NCI-H524 treated with DMSO at 0.1 percent for 48 hours (cell line): ENCODE results near the gene SF3A1.
"Not testable (repeated sequence)": the region's sequence is repeated elsewhere in the genome, so short reads cannot be mapped to it uniquely, and the experiment has no call there.

Source experiments
- DNase-seq: peaks from one replicate; lab custom pipeline; 2025; lab: John Stamatoyannopoulos, UW

Gene SF3A1, protein sequence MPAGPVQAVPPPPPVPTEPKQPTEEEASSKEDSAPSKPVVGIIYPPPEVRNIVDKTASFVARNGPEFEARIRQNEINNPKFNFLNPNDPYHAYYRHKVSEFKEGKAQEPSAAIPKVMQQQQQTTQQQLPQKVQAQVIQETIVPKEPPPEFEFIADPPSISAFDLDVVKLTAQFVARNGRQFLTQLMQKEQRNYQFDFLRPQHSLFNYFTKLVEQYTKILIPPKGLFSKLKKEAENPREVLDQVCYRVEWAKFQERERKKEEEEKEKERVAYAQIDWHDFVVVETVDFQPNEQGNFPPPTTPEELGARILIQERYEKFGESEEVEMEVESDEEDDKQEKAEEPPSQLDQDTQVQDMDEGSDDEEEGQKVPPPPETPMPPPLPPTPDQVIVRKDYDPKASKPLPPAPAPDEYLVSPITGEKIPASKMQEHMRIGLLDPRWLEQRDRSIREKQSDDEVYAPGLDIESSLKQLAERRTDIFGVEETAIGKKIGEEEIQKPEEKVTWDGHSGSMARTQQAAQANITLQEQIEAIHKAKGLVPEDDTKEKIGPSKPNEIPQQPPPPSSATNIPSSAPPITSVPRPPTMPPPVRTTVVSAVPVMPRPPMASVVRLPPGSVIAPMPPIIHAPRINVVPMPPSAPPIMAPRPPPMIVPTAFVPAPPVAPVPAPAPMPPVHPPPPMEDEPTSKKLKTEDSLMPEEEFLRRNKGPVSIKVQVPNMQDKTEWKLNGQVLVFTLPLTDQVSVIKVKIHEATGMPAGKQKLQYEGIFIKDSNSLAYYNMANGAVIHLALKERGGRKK

DNA sequence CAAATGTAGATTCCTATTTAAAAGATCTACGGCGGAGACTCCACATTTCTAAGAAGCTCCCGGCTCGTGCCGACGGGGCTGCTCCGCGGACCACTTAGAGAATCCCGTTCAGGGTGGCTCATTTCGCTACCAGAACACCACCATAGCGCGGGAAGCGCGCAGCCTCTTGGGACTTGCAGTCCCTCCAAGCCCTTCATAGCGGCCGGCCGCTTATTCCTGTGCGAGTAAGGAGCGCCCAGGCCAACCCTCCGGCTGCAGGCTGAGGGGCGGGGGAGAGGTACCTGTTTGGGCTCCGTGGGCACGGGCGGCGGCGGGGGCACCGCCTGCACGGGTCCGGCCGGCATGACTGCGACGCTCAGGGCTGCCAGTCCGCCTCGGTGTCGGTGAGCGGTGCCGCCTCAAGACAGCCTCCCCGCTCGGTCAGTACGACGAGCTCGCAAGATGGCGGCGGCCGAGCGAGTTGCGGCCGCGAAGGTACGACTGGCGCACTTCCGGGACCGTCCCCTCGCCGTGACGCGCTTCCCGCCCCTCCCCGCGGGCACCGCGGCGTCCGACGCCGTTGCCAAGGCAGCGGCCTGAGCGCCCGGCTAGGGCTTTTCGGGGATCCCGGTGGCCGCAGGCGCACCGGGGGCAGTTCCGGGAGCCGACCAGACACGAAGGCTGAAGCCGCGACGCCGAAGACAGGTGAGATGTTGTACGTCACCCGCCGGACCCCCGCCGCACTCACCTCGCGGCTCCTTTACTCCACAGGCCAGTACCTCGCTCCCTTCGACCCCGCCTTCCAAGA, at the start of gene SF3A1, which contains the start of gene CCDC157:
Gene SF3A1 (minus strand): TSS at position 446 of the 787 bp plus-strand sequence. CDS start 102 bp downstream, at position 344.
Gene CCDC157 (plus strand): TSS at position 559 of the 787 bp plus-strand sequence. CDS start 8,994 bp downstream, outside the sequence.
- DNase-seq, result peak; percentile 68

DNA sequence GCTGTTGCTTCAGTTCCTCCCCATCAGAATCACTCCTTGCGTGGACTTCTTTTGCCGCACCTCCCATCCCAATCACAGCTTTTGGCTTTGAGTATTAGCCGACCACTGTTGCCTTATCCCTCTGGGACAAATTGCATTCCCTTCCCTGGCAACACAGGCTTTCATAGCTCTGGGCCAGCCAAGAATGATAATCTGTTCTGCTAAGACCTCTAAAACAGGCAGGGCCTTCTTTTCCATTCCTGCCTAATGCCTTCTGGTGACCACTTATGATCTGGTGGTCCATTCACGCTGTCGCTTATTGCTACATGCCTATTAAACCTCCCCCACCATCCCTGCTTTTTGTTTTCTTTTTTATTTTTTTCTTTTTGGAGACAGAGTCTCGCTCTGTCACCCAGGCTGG, 49.7 kb upstream of the SF3A1 start:
- no peak for DNase-seq

DNA sequence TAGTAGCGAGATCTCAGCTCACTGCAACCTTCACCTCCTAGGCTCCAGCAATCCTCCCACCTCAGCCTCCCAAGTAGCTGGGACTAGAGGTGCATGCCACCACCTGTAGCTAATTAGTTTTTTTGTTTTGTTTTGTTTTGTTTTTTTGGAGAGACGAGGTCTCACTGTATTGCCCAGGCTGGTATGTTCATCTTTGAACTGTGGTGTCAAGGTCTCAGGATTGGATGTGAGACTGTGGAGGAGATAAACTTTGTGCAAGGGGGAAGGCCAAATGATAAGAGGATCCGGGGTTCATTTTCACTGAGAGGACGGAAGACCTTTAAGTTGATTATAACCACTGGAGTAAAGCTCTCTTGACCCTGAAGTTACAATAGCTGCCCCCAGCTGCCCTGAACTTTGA, 49.0 kb upstream of the SF3A1 start:
- no peak for DNase-seq

DNA sequence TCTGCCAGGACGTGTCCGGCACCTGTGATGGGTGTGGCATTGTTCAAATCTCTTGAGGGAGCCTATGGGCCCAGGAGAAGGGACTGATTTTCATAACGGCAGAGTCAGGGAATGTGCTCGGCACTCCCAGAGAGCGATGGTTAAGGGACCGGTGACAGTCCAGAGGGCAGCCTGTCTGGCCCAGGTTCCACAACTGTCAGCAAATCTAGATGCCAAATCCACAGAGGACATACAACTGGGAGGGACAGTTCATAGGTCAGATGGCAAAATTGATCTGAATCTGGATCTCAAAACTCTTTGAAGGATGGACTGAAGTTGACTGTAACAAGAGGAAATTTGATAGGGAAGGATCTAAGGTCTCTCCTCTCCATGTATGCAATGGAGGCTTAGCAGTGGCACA, 47.6 kb upstream of the SF3A1 start:
- no peak for DNase-seq

DNA sequence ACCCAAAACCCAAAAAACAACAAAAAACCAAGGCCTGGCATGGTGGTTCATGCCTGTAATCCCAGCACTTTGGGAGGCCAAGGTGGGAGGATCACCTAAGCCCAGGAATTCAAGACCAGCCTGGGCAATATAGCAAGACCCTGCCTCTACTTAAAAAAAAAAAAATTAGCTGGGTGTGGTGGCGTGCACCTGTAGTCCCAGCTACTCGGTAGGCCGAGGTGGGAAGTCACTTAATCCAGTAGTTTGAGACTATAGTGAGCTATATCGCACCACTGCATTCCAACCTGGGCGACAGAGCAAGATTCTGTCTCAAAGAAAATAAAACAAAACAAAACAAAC, 46.0 kb upstream of the SF3A1 start:
- DNase-seq, result not testable (repeated sequence)

DNA sequence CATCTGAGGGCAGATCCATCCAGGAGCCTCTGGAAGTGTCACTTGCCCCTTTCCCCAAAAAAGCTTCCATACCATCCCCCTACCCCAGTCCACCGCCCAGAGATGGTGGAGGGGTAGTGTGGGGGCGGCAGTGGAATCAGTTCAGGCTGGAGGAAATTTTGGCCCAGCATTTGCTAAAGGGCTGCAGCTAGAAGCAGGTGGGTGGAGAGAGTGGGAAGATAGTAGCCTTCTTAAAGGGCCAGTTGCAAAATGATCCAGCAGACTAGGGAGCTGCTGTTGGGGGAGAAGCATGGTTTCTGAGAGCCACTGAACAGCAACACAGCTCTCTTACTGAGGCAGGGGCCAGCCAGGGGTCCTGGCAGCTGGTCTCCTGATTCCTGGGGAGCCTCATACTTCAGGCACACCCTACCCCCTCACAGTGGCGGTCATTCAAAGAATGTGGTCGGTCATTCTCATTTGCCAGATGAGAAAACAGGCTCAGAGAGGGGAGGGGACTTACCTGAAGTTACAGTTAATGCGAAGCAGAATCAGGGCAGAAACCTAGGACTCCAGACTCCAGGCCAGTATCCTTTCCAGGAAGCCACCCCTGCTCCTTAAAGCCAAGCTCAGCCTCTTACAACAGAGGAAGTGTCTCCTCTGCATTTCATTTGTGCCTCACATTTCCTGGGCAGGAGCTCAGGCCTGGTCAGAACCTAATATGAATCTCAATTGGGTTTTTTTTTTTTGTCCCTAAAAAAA, 45.5 kb upstream of the SF3A1 start:
- no peak for DNase-seq

DNA sequence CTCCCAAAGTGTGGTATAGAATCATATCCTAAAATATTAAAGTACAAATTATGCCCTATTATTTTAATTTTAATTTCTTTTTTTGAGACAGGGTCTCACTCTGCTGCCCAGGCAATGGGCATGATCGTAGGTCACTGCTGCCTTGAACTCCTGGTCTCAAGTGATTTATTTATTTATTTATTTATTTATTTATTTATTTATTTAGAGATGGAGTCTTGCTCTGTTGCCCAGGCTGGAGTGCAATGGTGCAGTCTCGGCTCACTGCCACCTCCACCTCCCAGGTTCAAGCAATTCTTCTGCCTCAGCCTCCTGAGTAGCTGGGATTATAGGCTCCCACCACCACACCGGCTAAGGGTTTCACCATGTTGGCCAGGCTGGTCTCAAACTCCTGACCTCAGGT, 44.3 kb upstream of the SF3A1 start:
- not testable (repeated sequence) for DNase-seq

DNA sequence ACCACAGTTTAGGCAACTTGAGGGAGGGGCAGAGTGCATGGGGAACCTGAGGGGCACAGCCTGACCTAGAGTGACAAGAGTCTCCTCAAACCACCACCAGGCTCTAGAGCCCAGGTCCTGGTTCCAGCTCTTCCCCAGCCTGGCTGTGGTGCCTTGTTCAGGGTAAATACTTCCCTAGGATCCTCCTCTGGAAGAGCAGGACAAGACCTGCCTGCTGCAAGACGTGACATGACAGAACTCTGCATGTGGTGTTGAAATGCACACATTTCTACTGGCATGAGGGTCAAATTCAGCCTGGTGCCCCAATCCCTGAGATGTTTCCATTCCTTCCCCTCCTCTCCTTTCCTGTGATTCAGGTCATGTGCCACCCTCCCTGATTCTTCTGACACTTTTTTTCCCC, 43.5 kb upstream of the SF3A1 start:
- DNase-seq, result no peak

DNA sequence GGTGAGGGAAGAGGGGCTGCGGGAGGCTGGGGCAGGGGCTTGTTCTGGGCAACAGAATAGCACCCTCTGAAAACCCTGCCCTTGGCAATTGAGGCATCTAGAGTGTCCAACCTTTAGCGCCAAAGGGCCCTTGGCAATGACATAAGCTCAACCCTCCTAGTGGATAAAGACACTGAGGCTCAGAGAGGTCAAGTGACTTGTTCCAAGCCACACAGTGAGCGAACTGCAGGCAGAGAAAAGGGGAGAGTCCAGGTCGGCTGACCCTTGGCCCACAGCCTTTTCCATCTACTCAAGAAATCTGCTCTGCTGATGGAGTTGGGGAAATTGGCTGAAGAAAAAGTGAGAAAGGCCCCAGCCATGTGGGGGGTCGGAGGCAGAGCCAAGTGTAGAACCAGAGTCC, 43.0 kb upstream of the SF3A1 start:
- no peak for DNase-seq

DNA sequence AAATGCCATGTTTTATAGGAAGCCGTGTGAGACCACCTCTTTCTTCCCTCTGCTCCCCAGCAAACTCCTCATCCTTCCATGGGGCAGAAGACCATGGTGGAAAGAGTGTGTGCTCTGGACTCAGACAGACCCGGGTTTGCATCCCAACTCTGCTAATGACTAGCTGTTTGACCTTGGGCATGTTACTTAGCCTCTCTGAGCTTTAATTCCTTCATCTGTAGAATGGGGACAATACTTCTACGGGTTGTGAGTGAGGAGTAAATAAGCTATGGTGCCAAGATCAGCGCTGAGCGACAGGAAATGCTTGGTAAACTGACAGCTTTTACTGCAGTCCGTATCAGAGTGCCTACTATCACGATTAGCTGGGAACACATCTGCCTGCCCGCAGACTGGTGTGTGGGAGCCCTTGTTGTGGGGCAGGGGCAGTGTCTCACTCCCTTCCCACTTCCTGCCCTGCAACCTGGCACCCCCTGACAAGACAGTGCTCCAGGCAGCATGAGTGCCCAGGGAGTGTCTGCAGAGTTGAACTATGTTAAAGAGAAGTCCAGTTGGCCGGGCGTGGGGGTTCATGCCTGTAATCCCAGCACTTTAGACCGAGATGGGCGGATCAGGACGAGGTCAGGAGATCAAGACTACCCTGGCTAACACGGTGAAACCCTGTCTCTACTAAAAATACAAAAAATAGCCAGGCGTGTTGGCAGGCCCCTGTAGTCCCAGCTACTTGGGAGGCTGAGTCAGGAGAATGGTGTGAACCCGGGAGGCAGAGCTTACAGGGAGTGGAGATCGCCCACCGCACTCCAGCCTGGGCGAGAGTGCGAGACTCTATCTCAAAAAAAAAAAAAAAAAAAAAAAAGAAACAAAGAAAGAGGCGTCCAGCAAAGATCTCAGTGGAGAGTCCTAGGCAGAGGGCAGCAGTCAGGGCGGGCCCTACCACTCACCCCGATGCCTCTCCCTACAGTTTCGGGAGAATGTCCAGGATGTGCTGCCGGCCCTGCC, 42.3 kb upstream of the SF3A1 start:
- DNase-seq, result no peak

DNA sequence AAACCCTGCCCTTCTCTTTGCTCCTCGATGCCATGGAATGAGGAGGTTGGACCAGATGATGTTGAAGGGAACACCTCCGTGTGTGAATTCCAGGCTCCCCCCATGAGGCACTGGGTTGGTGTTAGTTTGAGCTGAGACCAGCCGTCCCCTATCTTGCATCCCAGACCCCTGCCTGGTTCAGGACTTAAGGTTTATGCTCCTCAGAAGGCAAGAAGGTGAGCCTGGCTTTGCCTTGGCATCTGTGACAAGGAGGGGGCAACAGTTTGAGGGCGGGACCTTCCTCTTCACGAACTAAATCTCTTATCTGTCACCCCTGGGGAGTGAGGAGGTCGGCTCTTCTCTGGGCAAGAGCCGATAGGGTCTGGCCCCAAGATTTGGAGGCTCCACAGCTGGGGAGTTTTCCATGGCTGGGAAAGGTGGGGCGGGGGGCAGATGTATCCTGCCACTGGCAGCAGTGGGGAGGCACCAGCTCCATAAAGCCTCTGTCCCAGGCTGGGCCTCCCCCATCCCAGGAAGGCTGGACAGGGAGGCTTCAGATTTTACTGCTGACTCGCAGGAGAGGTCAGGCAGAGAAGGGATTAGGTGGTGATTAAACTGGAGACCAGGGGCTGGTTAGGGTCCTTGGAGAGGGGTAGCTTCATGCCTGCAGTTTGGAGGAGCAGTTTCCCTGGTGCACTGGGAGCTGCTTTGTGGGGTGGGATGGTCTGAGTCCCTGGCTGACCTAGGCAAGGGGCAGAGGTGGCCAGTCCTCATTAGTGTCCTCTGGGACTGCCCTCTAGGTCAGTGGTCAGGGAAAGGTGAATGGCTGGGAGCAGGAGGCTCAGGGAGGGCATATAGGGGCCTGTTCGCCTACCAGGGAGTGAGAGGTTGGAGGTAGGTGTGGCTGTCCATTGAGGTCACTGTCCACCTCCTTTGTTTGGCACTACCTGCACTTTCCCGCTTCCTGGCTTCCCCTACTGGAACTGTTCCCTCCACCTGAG, 41.3 kb upstream of the SF3A1 start:
- no peak for DNase-seq

DNA sequence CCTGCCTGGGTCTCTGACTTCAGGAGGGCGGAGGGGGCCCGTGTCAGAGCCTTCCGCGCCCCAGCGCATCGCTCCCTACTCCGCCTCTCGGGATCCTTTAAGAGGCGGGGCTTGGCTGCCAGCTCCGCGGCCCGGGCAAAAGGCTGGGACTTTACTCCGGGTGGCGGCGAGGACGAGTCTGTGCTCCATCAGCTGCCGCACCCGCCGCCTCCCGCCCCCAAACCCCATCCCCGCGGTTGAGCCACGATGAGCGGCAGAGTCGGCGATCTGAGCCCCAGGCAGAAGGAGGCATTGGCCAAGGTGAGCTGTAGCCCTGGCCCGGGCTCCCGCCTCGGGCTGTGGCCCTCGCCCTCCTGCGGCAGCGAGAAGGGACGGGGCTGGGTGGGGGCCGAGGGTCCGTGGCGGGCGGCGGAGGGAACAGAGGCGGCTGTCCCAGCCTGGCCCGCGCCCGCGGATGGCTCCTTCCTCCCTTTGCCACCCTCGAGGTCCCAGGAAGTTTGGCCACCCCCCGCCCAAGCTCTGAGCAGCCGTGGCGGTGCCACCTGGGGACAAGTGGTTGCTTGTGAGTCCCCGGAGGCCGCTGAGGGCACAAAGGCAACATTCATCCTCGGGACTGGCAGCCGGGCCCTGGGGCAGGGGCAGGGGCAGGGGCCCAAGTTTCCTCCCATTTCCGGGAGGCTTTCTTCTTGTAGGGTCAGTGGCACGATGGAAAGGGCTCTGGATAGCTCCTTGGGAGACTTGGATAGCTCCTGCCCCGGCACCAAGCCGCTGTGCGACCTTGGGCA, 40.4 kb upstream of the SF3A1 start, which contains the start of gene SEC14L2:
Gene SEC14L2 (plus strand): TSS at position 148 of the 785 bp plus-strand sequence. CDS start 99 bp downstream, at position 247.
- no peak for DNase-seq

DNA sequence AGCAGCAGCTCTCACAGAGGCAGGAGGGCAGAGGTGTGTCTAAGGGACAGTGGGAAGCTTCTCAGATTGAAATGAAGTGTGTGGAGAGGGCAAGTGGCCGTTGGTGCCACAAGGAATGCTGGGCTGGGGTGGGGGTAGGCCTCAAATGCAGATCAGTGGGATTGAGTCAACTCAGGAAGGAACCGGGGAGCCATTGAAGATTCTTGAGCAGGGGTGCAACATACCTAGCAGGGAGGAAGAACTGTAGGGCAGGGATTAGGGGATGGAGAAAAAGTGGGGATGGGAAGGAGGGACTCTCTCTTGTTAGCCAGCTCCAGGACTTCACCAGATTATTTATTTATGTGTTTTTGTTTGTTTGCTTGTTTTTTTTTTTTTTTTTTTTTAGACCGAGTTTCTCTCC, 37.2 kb upstream of the SF3A1 start:
- DNase-seq, result no peak

DNA sequence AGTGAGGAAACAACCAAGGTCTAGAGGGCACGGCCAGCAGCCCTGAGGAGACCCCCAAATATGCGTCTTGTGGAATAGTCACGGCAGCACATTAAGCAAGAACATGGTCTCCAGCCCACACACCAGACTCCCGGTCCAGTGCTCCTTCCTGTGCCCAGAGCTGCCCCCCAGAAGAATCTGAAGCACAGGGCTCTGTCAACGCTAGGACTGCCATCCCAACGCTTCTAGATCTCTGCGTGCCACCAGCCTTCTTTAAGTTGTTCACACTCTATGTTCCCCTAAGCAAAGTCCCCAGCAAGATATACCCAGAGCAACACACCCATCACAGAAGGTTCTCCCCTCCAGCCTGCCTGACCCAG, 36.6 kb upstream of the SF3A1 start:
- DNase-seq, result no peak

DNA sequence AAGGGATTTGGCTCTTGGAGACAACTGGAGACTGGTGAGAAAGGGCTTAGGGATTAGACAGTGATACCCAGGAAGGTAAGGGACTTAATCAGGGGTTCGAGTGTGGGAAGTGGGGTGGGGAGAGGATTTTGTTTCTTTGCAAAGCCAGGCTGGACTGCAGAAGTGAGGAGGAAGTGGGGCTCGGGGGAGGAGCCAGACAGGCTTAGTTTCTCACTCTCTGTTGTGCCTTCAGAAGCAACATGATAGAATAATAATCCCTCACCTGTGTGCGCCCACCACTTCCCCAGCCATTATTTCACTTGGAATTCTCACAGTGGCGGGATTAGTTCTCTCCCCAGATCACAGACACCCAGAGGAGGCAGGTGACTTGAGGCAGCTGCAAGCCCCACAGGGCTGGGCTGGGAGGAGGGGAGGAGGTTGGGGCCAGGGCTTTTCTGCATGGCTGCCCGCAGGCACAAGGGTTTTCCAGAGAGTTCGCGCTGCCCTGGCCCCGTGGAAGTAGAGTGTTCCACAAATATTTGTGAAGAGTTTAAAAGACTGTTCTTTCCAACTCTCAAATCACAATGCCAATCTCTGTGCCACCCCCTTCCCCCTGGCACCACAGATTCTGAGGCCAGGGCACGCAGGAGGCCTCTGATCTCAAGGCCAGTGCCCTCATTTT, 36.1 kb upstream of the SF3A1 start:
- DNase-seq, result peak; percentile 62

DNA sequence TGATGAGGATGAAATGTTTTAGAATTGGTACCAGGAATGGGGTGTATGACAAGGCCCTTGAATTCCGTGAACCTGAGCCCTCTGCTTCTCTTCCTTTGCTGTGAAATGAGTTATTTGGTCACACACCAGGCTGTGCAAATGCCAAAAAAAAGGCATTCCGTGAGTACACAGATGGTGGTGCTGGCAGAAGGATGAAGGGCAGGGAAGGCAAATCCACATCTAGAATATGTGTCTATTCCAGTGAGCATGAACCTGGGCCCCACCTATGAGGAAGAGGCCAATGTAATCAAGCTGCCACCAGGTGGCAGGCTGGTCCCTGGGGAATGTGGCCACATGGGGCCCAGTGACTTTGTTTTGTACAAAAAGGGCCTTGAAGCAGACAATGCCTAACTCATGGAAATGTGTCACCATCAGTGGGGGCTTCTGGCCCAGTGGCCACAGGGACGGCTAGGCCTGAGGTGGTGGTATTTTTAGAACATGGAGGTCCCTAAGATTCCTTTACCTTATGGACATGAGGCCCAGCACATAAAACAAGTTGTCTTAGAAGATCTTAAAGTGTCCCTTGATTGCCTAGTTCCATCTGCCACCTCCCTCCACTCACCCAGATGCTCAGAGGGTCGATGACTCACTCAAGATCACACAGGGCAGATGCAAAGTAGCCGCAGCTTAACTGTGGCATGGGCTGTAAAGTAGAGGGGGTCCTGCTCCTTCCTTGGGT, 34.4 kb upstream of the SF3A1 start:
- DNase-seq, result peak; percentile 77
